Left ventricle myocardium inferior (tissue), 1 donor: ENCODE measurements around the gene LINGO3. TPM values are rescaled to one million over a fixed set of nuclear protein-coding genes. Genes with fewer than 3 reads are reported as not detected.
"Not testable (repeated sequence)": the region's sequence is repeated elsewhere in the genome, so short reads cannot be mapped to it uniquely, and the experiment has no call there.

Experiments
- DNase-seq: peaks from one replicate; pipeline ENCODE4 v3.0.0-alpha.2; 2020
- H3K27ac ChIP-seq: fragments of 200-600 bp; replicated peaks from 2 replicates; pipeline ENCODE4 v1.8.0; 2021
- H3K27me3 ChIP-seq: fragments of 200-600 bp; 2 replicates; pipeline ENCODE4 v1.8.0; 2021; ENCODE audit warnings: low read depth
- H3K36me3 ChIP-seq: fragments of 200-600 bp; 2 replicates; pipeline ENCODE4 v1.8.0; 2021
- H3K4me1 ChIP-seq: fragments of 200-600 bp; 2 replicates; pipeline ENCODE4 v1.8.0; 2021
- H3K4me3 ChIP-seq: fragments of 200-600 bp; 2 replicates; pipeline ENCODE4 v1.8.0; 2021; ENCODE audit warnings: mild to moderate bottlenecking, moderate library complexity
- H3K9me3 ChIP-seq: fragments of 200-600 bp; replicated peaks from 2 replicates; pipeline ENCODE4 v1.8.0; 2021
- intact Hi-C: fragments of 100-400 bp; cut with micrococcal nuclease; formaldehyde crosslinking; loops from one replicate; pipeline ENCODE4 v1.11.0; 2022
- total RNA-seq: library from RNA; stranded (reverse); fragmentation: NEBNext Ultra II Directional; extraction: Animal tissue kit (Norgen Biotek cat#: 25700); gene quantifications from one replicate; pipeline ENCODE4 v1.2.1, GENCODE V29; 2021
- TF ChIP-seq, protein P1 (sequence below): fragments of 200-600 bp; IDR thresholded peaks from 2 replicates; pipeline ENCODE4 v1.8.0; 2021; ENCODE audit warnings: antibody characterized with exemption, mild to moderate bottlenecking, borderline replicate concordance
- donor health status: DM: no; HTN: yes; CAD: no; lungs with severe emphysema.

The LINGO3 gene
- total RNA-seq, 1 donor from 2014 or later = not detected

DNA sequence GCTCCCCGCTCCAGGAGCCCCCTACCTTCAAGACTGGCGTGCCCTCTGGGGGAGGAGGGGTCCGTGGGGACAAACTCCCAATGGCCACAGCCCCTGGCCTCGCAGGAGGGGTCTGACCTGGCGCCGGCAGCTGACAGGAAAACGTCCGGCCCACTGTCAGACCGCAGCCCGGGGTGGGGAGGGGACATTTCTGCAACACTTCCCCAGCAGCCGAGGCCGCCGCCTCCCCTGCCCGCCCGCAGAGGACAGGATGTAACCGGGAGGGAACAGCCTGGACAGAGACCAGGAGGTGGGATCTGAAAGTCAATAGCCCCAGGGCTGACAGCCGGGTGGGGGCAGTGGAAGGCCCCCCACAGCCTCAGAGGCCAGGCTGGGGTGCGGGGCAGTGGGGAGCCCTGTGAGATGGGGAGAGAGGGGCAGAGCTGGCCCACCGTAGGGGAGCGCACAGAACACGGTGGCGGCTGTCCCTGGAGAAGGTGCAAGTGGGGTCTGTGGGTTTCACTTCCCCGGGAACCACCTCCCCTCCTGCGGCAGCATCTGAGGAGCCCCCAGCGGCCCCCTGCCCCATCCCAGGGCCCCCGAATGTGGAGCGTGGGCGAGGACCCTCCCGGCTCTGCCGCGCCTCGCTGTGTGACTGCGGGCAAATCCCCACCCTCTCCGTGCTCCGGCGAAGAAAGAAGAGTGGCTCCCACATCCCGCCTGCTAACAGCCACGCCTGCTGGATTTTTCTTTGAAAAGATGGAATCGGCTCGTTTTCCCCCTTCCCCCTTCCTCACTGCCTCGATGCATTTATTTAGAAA is 25.7 kb downstream of the LINGO3 start, which contains the start of gene PEAK3:
Gene PEAK3, minus strand, starts transcription at position 114 of the 800 bp plus-strand sequence. CDS start 1,244 bp downstream, outside the sequence.
- H3K9me3 ChIP-seq = no peaks in the 10 kb centered on the region
- DNase-seq = peak; percentile 87
- H3K27ac ChIP-seq = peak within 1 kb of the TSS; percentile 63
- H3K36me3 ChIP-seq = no peaks in the 10 kb centered on the region
- TF ChIP-seq, protein P1, sequence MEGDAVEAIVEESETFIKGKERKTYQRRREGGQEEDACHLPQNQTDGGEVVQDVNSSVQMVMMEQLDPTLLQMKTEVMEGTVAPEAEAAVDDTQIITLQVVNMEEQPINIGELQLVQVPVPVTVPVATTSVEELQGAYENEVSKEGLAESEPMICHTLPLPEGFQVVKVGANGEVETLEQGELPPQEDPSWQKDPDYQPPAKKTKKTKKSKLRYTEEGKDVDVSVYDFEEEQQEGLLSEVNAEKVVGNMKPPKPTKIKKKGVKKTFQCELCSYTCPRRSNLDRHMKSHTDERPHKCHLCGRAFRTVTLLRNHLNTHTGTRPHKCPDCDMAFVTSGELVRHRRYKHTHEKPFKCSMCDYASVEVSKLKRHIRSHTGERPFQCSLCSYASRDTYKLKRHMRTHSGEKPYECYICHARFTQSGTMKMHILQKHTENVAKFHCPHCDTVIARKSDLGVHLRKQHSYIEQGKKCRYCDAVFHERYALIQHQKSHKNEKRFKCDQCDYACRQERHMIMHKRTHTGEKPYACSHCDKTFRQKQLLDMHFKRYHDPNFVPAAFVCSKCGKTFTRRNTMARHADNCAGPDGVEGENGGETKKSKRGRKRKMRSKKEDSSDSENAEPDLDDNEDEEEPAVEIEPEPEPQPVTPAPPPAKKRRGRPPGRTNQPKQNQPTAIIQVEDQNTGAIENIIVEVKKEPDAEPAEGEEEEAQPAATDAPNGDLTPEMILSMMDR = no peak
- intact Hi-C loops = no loop called here
- H3K4me3 ChIP-seq = peak within 1 kb of the TSS; percentile 64
- peaks cover 38% of the 10 kb centered on the region for H3K27me3 ChIP-seq
- H3K4me1 ChIP-seq = peaks cover 14% of the 10 kb centered on the region

DNA sequence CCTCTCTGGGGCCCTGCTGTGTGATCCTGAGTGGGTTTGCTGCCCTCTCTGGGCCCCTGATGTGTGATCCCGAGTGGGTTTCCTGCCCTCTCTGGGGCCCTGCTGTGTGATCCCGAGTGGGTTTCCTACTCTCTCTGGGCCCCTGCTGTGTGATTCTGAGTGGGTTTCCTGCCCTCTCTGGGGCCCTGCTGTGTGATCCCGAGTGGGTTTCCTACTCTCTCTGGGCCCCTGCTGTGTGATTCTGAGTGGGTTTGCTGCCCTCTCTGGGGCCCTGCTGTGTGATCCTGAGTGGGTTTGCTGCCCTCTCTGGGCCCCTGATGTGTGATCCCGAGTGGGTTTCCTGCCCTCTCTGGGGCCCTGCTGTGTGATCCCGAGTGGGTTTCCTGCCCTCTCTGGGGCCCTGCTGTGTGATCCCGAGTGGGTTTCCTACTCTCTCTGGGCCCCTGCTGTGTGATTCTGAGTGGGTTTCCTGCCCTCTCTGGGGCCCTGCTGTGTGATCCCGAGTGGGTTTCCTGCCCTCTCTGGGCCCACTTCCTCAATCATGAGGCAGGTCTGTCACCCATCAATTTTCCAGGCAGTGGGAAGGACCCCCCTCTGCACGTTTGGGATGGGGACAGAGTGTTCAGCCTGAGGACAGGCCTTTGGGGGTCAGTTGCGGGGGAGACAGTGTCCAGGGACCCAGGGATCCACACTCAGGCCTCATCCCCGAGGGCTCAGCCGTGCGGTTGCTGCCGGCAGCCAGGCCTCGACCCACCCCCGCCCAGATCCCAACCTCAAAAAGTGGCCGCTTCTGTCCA is 26.5 kb downstream of the LINGO3 start:
- peaks cover 30% of the 10 kb centered on the region for H3K27me3 ChIP-seq
- DNase-seq, intact Hi-C loops, H3K9me3 ChIP-seq, H3K36me3 ChIP-seq: not testable (repeated sequence)
- H3K4me1 ChIP-seq = peaks cover 16% of the 10 kb centered on the region
- peak overlapping the region; percentile 64 for H3K4me3 ChIP-seq
- H3K27ac ChIP-seq = peak overlapping the region; percentile 63

GRCh38 chr19:2280633-2281264 is 27.2 kb downstream of the LINGO3 start:
- intact Hi-C loops = no loop called here
- no peak for DNase-seq
- H3K36me3 ChIP-seq = no peaks in the 10 kb centered on the region
- H3K9me3 ChIP-seq = no peaks in the 10 kb centered on the region
- H3K27ac ChIP-seq = no peak overlapping the region
- TF ChIP-seq, protein P1 = no peak
- peaks cover 23% of the 10 kb centered on the region for H3K4me1 ChIP-seq
- H3K4me3 ChIP-seq = no peak overlapping the region
- peaks cover 23% of the 10 kb centered on the region for H3K27me3 ChIP-seq

DNA sequence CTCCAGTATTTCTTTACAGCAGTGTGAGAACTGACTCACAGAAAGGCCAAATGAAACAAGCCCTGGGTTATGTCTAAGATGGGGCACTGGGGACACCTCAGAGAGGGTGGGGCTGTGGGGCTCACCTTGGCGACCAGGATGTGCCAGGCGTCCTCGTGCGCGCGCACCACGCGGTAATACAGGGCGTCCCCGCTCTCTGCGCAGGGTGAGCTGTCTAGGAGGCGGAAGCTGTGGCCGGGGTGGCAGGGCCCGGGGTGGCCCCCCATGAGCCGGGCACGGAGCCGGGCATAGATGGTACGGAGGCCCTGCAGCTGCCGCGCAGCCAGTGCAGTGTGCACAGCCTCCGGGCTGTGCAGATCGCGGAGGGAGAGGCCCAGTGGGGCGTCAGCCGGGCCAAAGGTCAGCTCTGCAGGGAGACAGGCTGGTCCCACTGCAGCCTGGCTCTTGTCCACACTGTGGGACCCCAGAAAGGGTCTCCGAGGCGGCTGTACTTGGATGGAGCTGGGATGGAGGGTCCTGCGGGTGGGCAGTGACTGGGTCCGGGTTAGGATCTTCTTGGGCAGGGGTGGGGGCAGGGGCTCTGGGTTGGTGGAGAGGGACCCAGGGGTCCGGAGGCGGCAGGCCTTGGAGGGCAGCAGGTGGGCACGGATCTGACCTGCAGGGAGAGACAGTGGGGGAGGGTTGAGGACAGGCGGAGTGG is 29.3 kb downstream of the LINGO3 start:
- H3K4me3 ChIP-seq = no peak overlapping the region
- no peak for DNase-seq
- no peak overlapping the region for H3K27ac ChIP-seq
- peaks cover 41% of the 10 kb centered on the region for H3K4me1 ChIP-seq
- H3K36me3 ChIP-seq = no peaks in the 10 kb centered on the region
- H3K27me3 ChIP-seq = peaks cover 16% of the 10 kb centered on the region
- H3K9me3 ChIP-seq = no peaks in the 10 kb centered on the region
- intact Hi-C loops = no loop called here
- TF ChIP-seq, protein P1 = no peak

DNA sequence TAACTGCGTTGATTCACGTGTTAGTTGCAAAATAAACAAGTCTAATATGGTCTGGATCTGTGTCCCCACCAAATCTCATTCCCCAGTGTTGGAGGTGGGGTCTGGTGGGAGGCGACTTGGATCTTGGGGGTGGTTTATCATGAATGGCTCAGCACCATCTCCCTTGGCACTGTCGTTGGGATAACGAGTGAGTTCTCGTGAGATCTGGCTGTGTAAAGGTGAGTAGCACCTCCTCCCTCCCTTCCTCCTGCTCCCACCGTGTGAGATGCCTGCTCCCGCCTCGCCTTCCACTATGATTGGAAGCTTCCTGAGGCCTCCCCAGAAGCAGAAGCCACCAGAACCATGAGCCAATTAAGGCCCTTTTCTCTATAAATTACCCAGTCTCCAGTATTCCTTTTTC is 30.8 kb downstream of the LINGO3 start:
- intact Hi-C loops = no loop called here
- no peak overlapping the region for H3K27ac ChIP-seq
- H3K36me3 ChIP-seq = peaks cover 14% of the 10 kb centered on the region
- TF ChIP-seq, protein P1 = no peak
- H3K4me1 ChIP-seq = peaks cover 48% of the 10 kb centered on the region
- no peak for DNase-seq
- H3K9me3 ChIP-seq = no peaks in the 10 kb centered on the region
- H3K4me3 ChIP-seq = no peak overlapping the region
- peaks cover 4% of the 10 kb centered on the region for H3K27me3 ChIP-seq
